NCI-H1048 (cell line): Measurements from ENCODE around the gene CCSER1.
"Not testable (repeated sequence)": the region's sequence is repeated elsewhere in the genome, so short reads cannot be mapped to it uniquely, and the experiment has no call there.

Experiments
- DNase-seq: peaks from one replicate; lab custom pipeline; 2025; lab: John Stamatoyannopoulos, UW

CCSER1 gene

DNA sequence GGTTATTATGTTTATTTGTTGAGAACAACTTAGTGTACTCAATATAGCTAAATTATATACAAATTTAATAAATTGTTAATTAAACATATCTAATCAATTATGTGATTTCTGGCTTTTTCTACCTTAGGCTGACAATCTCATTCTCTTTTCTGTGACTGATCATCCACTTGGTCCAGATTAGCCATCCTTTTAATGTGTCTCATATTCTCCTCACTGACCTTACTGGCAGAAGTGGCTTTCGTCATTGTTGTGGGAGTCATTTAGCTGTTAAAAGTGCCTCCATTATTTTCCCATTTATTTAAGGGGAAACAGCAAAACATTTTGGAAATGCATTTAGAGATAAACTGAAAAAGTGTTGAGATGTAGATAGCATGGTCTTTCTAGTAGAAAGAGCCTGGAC, 172.2 kb downstream of the CCSER1 start:
- no peak for DNase-seq

- no peak for DNase-seq
Measured at GRCh38 chr4:90306810-90307209, 179.6 kb downstream of the CCSER1 start.

GRCh38 chr4:90317140-90317539, 189.9 kb downstream of the CCSER1 start:
- DNase-seq = not testable (repeated sequence)

- DNase-seq = no peak
Measured at GRCh38 chr4:90317785-90318184, 190.6 kb downstream of the CCSER1 start.

GRCh38 chr4:90318193-90318592, 191.0 kb downstream of the CCSER1 start:
- DNase-seq = no peak

- DNase-seq = no peak
Measured at GRCh38 chr4:90328558-90328957, 201.4 kb downstream of the CCSER1 start.

- DNase-seq = no peak
Measured at GRCh38 chr4:90330546-90330945, 203.4 kb downstream of the CCSER1 start.

- no peak for DNase-seq
Measured at GRCh38 chr4:90345549-90346215, 218.5 kb downstream of the CCSER1 start.

DNA sequence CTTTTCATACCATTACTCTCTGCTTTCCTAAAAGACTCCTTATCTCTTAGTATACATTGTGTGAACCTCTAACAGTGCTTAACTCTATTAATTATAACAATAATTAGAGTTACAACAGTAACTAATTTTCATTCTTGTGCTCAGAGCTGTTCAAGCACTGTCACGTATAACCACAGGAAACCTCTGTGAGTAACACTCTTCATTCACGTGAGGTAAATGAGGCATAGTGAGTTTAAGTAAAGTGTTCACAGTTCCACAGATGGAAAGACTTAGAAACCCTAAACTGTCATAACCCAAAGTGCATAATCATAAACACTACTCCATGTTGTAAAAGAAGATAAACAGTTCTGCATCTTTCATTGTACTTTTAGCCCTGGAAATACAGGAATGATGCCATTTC, 222.4 kb downstream of the CCSER1 start:
- DNase-seq = no peak

GRCh38 chr4:90357117-90357710, 230.0 kb downstream of the CCSER1 start:
- peak; percentile 1 for DNase-seq

GRCh38 chr4:90375081-90375480, 247.9 kb downstream of the CCSER1 start:
- no peak for DNase-seq

DNA sequence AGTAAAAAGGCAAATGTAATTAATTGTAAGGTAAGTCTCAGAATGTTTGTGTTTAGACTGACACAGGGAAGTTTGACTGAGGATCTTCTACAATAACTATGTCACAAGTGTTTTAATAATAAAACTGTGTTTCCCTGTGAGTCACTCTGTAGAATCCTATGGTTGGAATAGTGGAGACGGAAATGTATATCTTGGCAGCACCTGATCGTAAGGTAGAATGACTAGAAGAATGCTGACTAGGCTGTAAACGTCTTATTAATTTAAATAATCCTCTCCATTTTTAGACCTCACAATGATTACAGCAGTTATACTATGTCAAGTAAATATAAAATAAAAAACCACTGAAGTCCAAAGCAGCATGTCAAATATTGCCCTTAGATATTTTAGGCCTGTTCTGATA, 266.0 kb downstream of the CCSER1 start:
- DNase-seq = no peak

- DNase-seq = no peak
Measured at GRCh38 chr4:90403781-90404180, 276.6 kb downstream of the CCSER1 start.

DNA sequence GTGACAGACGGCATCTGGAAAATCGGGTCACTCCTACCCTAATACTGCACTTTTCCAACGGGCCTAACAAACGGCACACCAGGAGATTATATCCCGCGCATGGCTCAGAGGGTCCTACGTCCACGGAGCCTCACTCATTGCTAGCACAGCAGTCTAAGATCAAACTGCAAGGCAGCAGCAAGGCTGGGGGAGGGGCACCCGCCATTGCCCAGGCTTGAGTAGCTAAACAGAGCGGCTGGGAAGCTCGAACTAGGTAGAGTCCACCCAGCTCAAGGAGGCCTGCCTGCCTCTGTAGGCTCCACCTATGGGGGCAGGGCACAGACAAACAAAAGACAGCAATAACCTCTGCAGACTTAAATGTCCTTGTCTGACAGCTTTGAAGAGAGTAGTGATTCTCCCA, 280.7 kb downstream of the CCSER1 start:
- not testable (repeated sequence) for DNase-seq

- DNase-seq = not testable (repeated sequence)
Measured at GRCh38 chr4:90412786-90413185, 285.6 kb downstream of the CCSER1 start.

GRCh38 chr4:90415116-90415515, 287.9 kb downstream of the CCSER1 start:
- no peak for DNase-seq

DNA sequence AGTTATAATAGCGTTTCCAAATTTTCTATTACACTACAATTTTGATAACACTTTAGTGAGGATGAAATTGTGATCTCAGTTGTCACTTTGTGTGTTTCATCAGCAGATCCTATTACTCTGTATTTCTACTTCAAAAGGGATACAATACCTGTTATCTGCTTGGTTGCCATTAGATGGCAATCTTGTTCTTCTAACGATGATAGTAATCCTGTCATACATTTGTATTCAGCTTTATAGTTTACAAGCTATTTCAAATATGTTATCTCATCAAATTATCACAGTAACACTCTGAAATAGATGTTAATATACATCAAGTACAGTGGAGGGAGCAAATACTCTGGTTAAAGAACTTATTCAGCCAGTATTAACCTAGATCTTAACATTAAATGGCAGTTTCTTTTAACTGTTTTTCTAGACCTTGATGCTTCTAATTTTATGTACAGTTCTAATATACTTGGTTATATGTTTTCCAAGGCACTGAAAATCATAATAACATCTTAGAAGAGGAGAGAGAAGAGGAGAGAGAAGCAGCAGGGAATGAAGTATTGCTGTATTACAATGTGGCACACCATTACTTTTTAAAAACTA, 292.0 kb downstream of the CCSER1 start:
- DNase-seq = peak; percentile 5

GRCh38 chr4:90421161-90421560, 294.0 kb downstream of the CCSER1 start:
- DNase-seq = no peak

DNA sequence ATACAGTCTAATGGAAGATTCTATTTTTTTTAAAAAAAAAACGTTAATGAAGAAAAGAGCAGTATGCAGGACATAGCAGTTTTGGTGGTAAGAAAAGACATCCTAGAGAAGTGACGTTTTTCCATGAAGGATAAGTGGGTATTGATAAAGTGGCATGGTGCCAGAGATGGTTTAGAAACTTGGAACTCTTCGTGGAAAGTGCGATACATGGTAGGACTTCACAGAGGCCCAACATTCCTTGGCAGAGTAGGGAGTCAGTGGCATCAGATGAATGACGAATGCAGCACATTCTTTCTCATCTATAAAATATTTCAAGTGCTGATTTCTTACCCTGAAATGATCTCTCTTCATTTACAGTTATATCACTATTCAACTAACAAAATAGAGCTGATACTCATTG, 298.7 kb downstream of the CCSER1 start:
- DNase-seq = no peak

- no peak for DNase-seq
Measured at GRCh38 chr4:90438522-90438921, 311.3 kb downstream of the CCSER1 start.

- no peak for DNase-seq
Measured at GRCh38 chr4:90441770-90442169, 314.6 kb downstream of the CCSER1 start.

DNA sequence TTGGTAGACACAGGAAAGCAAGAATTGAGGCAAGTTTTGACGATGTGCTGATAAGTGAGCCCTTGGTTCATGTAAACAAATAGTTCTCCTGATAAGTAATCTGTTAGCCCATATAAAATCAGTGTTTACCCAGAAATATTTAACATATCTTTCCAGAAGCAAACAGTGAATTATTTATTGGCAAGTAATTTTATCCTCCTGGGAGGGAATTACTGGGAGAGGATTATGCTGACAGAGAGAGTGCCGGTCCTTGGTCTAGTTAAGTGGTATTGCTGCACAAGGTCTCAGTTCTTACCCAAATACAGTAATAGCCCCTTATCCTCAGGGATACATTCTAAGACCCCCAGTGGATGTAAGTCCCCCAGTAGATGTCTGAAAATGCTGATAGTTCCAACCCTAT, 315.4 kb downstream of the CCSER1 start:
- DNase-seq = no peak

DNA sequence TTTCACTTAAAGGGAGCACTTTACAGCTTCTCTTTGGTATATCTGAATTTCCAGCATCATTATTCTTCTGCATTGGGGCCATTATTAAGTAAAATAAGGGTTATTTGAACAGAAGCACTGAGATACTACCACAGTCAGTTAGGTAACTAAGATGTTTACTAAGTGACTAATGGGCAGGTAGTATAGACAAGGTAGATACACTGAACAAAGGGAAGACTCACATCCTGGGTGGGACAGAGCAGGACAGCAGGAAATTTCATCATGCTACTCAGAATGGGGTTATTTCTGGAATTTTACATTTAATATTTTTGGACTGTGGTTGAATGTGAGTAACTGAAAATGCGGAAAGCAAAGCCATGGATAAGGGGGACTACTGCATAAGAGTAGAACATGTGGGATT, 316.0 kb downstream of the CCSER1 start:
- DNase-seq = no peak

GRCh38 chr4:90444904-90445303, 317.7 kb downstream of the CCSER1 start:
- no peak for DNase-seq
